K562 (cell line): ENCODE results near the gene TGM1. TPM values are rescaled to one million over a fixed set of nuclear protein-coding genes. Genes with fewer than 3 reads are reported as not detected.

Source experiments
- ATAC-seq: fragments of 200-7000 bp; cut with Tn5 transposase; 3 replicates; pipeline ENCODE4 v1.9.1; 2020; ENCODE audit warnings: moderate library complexity
- BruUV-seq: library from RNA; stranded (reverse); fragments of 400-500 nt; replicated peaks from 2 replicates; lab custom pipeline; 2021; lab: Mats Ljungman, UMichigan
- CTCF ChIA-PET: fragments of 300-600 bp; formaldehyde crosslinking; extraction: SDS; loops from one replicate; lab custom pipeline; 2021; ENCODE audit warnings: low intra/inter-chr PET ratio; lab: Yijun Ruan, JAX
- POLR2A ChIA-PET: fragments of 300-600, 350-650 bp; sonication (Branson Sonifier 250); formaldehyde crosslinking; extraction: SDS; loops from one replicate; lab custom pipeline; 2021; ENCODE audit warnings: antibody characterized with exemption, inconsistent platforms; lab: Yijun Ruan, JAX
- DNase-seq, 4 experiments: peaks; one replicate each; pipeline versions ENCODE4 v3.0.0 to v3.0.0-alpha.2; 2011 to 2018; ENCODE audit warnings: low spot score in 3 of 4, mixed read lengths in 3 of 4; ENCODE audit errors: extremely low read depth in 1 of 4
- FAIRE-seq: peaks from 2 replicates; lab custom pipeline; 2011; peaks lifted over from hg19 to GRCh38; lab: Jason Lieb, UNC
- H2AFZ ChIP-seq: 2 replicates; pipeline ENCODE4 v1.6.0; 2011; ENCODE audit warnings: low read depth, low read length, control low read depth, inconsistent platforms
- H3K27ac ChIP-seq: fragments of 200-600 bp; 3 replicates; pipeline ENCODE4 v1.8.0; 2011; ENCODE audit warnings: low read depth, mild to moderate bottlenecking, control low read depth, inconsistent platforms, low read length, moderate library complexity, mixed read lengths; ENCODE audit errors: extremely low read depth
- H3K27me3 ChIP-seq, 2 experiments: fragments of 300-600 bp in 1 of 2; 2 replicates in 1 of 2; 3 replicates in 1 of 2; pipeline versions ENCODE4 v1.6.0 to v1.8.0; 2011; ENCODE audit warnings: inconsistent platforms in 2 of 2, low read length in 2 of 2, mild to moderate bottlenecking in 1 of 2, mixed read lengths in 1 of 2, moderate library complexity in 1 of 2; ENCODE audit not compliant: control insufficient read depth in 2 of 2, insufficient read depth in 2 of 2
- H3K36me3 ChIP-seq: fragments of 300-600 bp; 3 replicates; pipeline ENCODE4 v1.8.0; 2011; ENCODE audit warnings: mild to moderate bottlenecking, low read length, inconsistent platforms; ENCODE audit not compliant: control insufficient read depth, insufficient read depth
- H3K4me1 ChIP-seq, 2 experiments: fragments of 200-600 bp in 1 of 2; replicated peaks in 1 of 2; 2 replicates in 1 of 2; 3 replicates in 1 of 2; pipeline versions ENCODE4 v1.5.1 to v1.8.0; 2011; ENCODE audit warnings: inconsistent platforms in 2 of 2, low read length in 2 of 2, mild to moderate bottlenecking in 1 of 2, mixed read lengths in 1 of 2, moderate library complexity in 1 of 2; ENCODE audit not compliant: control insufficient read depth in 2 of 2, insufficient read depth in 2 of 2
- H3K4me2 ChIP-seq: 2 replicates; pipeline ENCODE4 v1.6.1; 2011; ENCODE audit warnings: low read length, control low read depth, inconsistent platforms, mixed read lengths; ENCODE audit not compliant: insufficient read depth
- H3K4me3 ChIP-seq: fragments of 200-600 bp; sonication (generic), shearing (Covaris generic); 2 replicates; pipeline ENCODE4 v1.5.1; 2016; ENCODE audit warnings: control low read depth, inconsistent platforms
- H3K79me2 ChIP-seq: fragments of 200-600 bp; 3 replicates; pipeline ENCODE4 v1.8.0; 2011; ENCODE audit warnings: low read length, inconsistent platforms; ENCODE audit not compliant: control insufficient read depth, insufficient read depth
- H3K9ac ChIP-seq, 2 experiments: 2 replicates each; pipeline versions ENCODE4 v1.6.0 to v1.6.1; 2011; ENCODE audit warnings: low read depth in 2 of 2, low read length in 2 of 2, control low read depth in 1 of 2, inconsistent platforms in 1 of 2, mild to moderate bottlenecking in 1 of 2, mixed read lengths in 1 of 2; ENCODE audit not compliant: insufficient read depth in 1 of 2
- H3K9me1 ChIP-seq: one replicate; pipeline ENCODE4 v1.6.0; 2011; ENCODE audit warnings: inconsistent platforms, mild to moderate bottlenecking, low read length, moderate library complexity; ENCODE audit not compliant: control insufficient read depth, insufficient read depth
- H3K9me3 ChIP-seq: replicated peaks from 2 replicates; pipeline ENCODE4 v1.5.1; 2011; ENCODE audit warnings: low read depth, low read length, inconsistent platforms; ENCODE audit not compliant: control insufficient read depth, insufficient read depth
- H4K20me1 ChIP-seq: replicated peaks from 2 replicates; pipeline ENCODE4 v1.6.1; 2011; ENCODE audit warnings: low read length, inconsistent platforms, mixed read lengths; ENCODE audit not compliant: control insufficient read depth, insufficient read depth
- FOXA3 ChIP-seq, 2 experiments: fragments of 450-650 bp in 1 of 2; sonication (generic) in 1 of 2; formaldehyde crosslinking; IDR thresholded peaks in 1 of 2; conservative IDR thresholded peaks in 1 of 2; 2 replicates each; pipeline versions ENCODE4 v1.4.0 to v1.8.0; 2020 to 2022; ENCODE audit warnings: mild to moderate bottlenecking in 2 of 2, missing genetic modification reagents in 1 of 2
- ZSCAN29 ChIP-seq: fragments of 450-650 bp; IDR thresholded peaks from 2 replicates; pipeline ENCODE4 v1.6.1; 2017
- WGBS: fragments of 100-300 bp; shearing (Covaris generic); methylation state at CpG from one replicate; pipeline ENCODE4 v1.1.6; 2016; ENCODE audit warnings: low coverage, mixed read lengths; ENCODE audit not compliant: insufficient coverage; ENCODE audit errors: missing lambda C conversion rate; 5-methylcytosine and 5-hydroxymethylcytosine counted together
- in situ Hi-C: fragments of 300-500 bp; cut with MboI; formaldehyde crosslinking; loops from 4 replicates; pipeline ENCODE4 v1.15.0; 2018; ENCODE audit warnings: inconsistent platforms, mixed read lengths
- intact Hi-C: fragments of 100-400 bp; cut with micrococcal nuclease; formaldehyde crosslinking; loops from 2 replicates; pipeline ENCODE4 v1.14.2; 2022
- polyA plus RNA-seq, 8 experiments: library from polyadenylated mRNA; depleted of rRNA in 4 of 8; stranded (reverse) in 5 of 8; unstranded in 3 of 8; fragments of >200 nt; fragmentation: Nextera tagmentation in 2 of 8; fragmentation: Illumina TruSeq in 1 of 8; extraction: Ambion mirVana in 2 of 8; extraction: Trizol in 1 of 8; gene quantifications; 2 replicates each; pipeline versions ENCODE4 v1.2.1 to v1.2.3, GENCODE V29; 2011 to 2014; ENCODE audit warnings: inconsistent platforms in 1 of 8, missing spikeins in 1 of 8
- total RNA-seq, 7 experiments: library from RNA; depleted of rRNA in 6 of 7; stranded (reverse); fragments of >200 nt in 6 of 7; fragmentation: Illumina TruSeq in 2 of 7; extraction: Trizol in 2 of 7; gene quantifications; 2 replicates each; pipeline versions ENCODE4 v1.2.1 to v1.2.3, GENCODE V29; 2011 to 2021; ENCODE audit warnings: low replicate concordance in 1 of 7

TGM1 gene
- total and polyA plus RNA-seq, 9 of the 15 experiments (the other 6 are each of a cell fraction or from before 2014, with no cell fraction given) = 0.13 to 4.4 (median 0.88) TPM

- Histone ChIP-seq H3K27ac (peak overlapping the region; percentile 75), H3K36me3 (peaks cover 42% of the 10 kb centered on the region), H3K27me3 (no peaks in the 10 kb centered on the region), H4K20me1 (no peaks in the 10 kb centered on the region), H3K4me2 (peak overlapping the region; percentile 91), H3K9ac (peak overlapping the region; percentile 76 to 96), H3K9me1 (peaks cover 3% of the 10 kb centered on the region), H2AFZ (peak overlapping the region; percentile 43; the same call in 1 of the 2 replicates), H3K4me3 (peak overlapping the region; percentile 71), H3K9me3 (no peaks in the 10 kb centered on the region), H3K79me2 (peaks cover 28% of the 10 kb centered on the region), H3K4me1 (peaks cover 12 to 14% of the 10 kb centered on the region in 2 experiments; a peak in 4 of 5 replicates)
- intact Hi-C loops (no loop called here), in situ Hi-C loops (loop anchor here (5.0 to 10.0 kb wide), 2 partner anchors 57 to 284 kb away; partner anchors contain the start of gene TINF2)
- ATAC-seq (peak; percentile 52), FAIRE-seq (no peak), DNase-seq (peak; percentile 28 to 41 (median 30))
- TF ChIP-seq ZSCAN29 (no peak), FOXA3 (CRISPR knock-in tag; conservative IDR thresholded peaks at IDR 0.05 in 1 of 2, IDR thresholded peaks at IDR 0.05 in 1 of 2) (0 out of 4 replicates have a peak, but pooled peaks of 1 of the 2 experiments have one; percentile 44)
- BruUV-seq = no TSS peak
- CTCF ChIA-PET = interaction anchor here (1.2 kb wide), 1 partner anchor 83 kb away, joined by 5 read pairs; the partner anchor contains the start of gene MDP1
- WGBS = 7% methylated on average over 7 of the region's 7 CpGs
- POLR2A ChIA-PET = interaction anchor here (0.7 to 2.3 kb wide), 5 partner anchors 9 to 84 kb away, joined by 3 to 10 read pairs (median 4); partner anchors contain the start of genes CIDEB and TINF2
These were observed 35.9 kb upstream of the TGM1 start for GRCh38 chr14:24298892-24299254.
